Parathyroid adenoma (tissue), 2 donors: ENCODE results near the gene ZNF106.

Experiments
- H2AFZ ChIP-seq: fragments of 300-600 bp; sonication (generic); one replicate; pipeline ENCODE4 v1.7.0; 2017; ENCODE audit warnings: antibody characterized with exemption, mild to moderate bottlenecking
- H3K27ac ChIP-seq: fragments of 300-600 bp; sonication (generic); one replicate; pipeline ENCODE4 v1.7.0; 2017
- H3K27me3 ChIP-seq: fragments of 300-600 bp; sonication (generic); one replicate; pipeline ENCODE4 v1.7.0; 2017; ENCODE audit warnings: low read length; ENCODE audit not compliant: control insufficient read depth, insufficient read depth
- H3K36me3 ChIP-seq: fragments of 300-600 bp; sonication (generic); one replicate; pipeline ENCODE4 v1.7.0; 2017; ENCODE audit warnings: low read length; ENCODE audit not compliant: control insufficient read depth, insufficient read depth
- H3K4me1 ChIP-seq: fragments of 300-600 bp; sonication (generic); one replicate; pipeline ENCODE4 v1.7.0; 2017; ENCODE audit warnings: control low read depth
- H3K4me2 ChIP-seq: fragments of 300-600 bp; sonication (generic); one replicate; pipeline ENCODE4 v1.7.0; 2017; ENCODE audit warnings: low read length
- H3K4me3 ChIP-seq: fragments of 300-600 bp; sonication (generic); one replicate; pipeline ENCODE4 v1.7.0; 2017; ENCODE audit warnings: low read depth, low read length
- H3K79me2 ChIP-seq: fragments of 300-600 bp; sonication (generic); one replicate; pipeline ENCODE4 v1.7.0; 2017; ENCODE audit warnings: control low read depth
- H3K9ac ChIP-seq: fragments of 300-600 bp; sonication (generic); one replicate; pipeline ENCODE4 v1.7.0; 2017; ENCODE audit warnings: mild to moderate bottlenecking
- H3K9me3 ChIP-seq: fragments of 300-600 bp; sonication (generic); one replicate; pipeline ENCODE4 v1.7.0; 2017; ENCODE audit warnings: low read length; ENCODE audit not compliant: control insufficient read depth
- CTCF ChIP-seq: fragments of 300-600 bp; sonication (generic); IDR thresholded peaks from one replicate; pipeline ENCODE4 v1.7.0; 2017; ENCODE audit warnings: antibody characterized with exemption, mild to moderate bottlenecking
- donor health status: primary hyperparathyroidism.

ZNF106 gene

GRCh38 chr15:42444415-42445063 is 46.4 kb downstream of the ZNF106 start:
- Histone ChIP-seq H3K36me3 (no peaks in the 10 kb centered on the region), H2AFZ (no peak overlapping the region), H3K27ac (no peak overlapping the region), H3K4me3 (no peak overlapping the region), H3K4me2 (no peak overlapping the region), H3K9me3 (no peaks in the 10 kb centered on the region), H3K9ac (no peak overlapping the region), H3K27me3 (no peaks in the 10 kb centered on the region), H3K4me1 (no peaks in the 10 kb centered on the region), H3K79me2 (no peaks in the 10 kb centered on the region)
- TF ChIP-seq CTCF, result no peak

- no peak for TF ChIP-seq CTCF
- Histone ChIP-seq H3K36me3 (no peaks in the 10 kb centered on the region), H3K4me3 (no peak overlapping the region), H3K4me1 (no peaks in the 10 kb centered on the region), H3K79me2 (no peaks in the 10 kb centered on the region), H3K27me3 (no peaks in the 10 kb centered on the region), H3K9ac (no peak overlapping the region), H2AFZ (no peak overlapping the region), H3K9me3 (no peaks in the 10 kb centered on the region), H3K4me2 (no peak overlapping the region), H3K27ac (no peak overlapping the region)
Observed at GRCh38 chr15:42427429-42428223, 63.3 kb downstream of the ZNF106 start.

- no peak overlapping the region for H3K9ac ChIP-seq
- H3K9me3 ChIP-seq, result no peaks in the 10 kb centered on the region
- no peak overlapping the region for H3K4me3 ChIP-seq
- no peak overlapping the region for H3K27ac ChIP-seq
- H3K79me2 ChIP-seq, result no peaks in the 10 kb centered on the region
- no peaks in the 10 kb centered on the region for H3K4me1 ChIP-seq
- no peak overlapping the region for H2AFZ ChIP-seq
- no peak for TF ChIP-seq CTCF
- no peaks in the 10 kb centered on the region for H3K27me3 ChIP-seq
- H3K36me3 ChIP-seq, result no peaks in the 10 kb centered on the region
- no peak overlapping the region for H3K4me2 ChIP-seq
Observed at GRCh38 chr15:42421376-42421775, 69.6 kb downstream of the ZNF106 start.

- Histone ChIP-seq H3K4me2 (no peak overlapping the region), H3K27me3 (no peaks in the 10 kb centered on the region)
Observed at GRCh38 chr15:42419369-42419768, 71.6 kb downstream of the ZNF106 start.

More at GRCh38 chr15:42419369-42419768, 71.6 kb downstream of the ZNF106 start:
- Histone ChIP-seq H3K27ac (no peak overlapping the region), H3K9ac (no peak overlapping the region), H3K9me3 (no peaks in the 10 kb centered on the region), H3K4me3 (no peak overlapping the region), H3K4me1 (no peaks in the 10 kb centered on the region), H3K79me2 (no peaks in the 10 kb centered on the region), H2AFZ (no peak overlapping the region), H3K36me3 (no peaks in the 10 kb centered on the region)
- TF ChIP-seq CTCF, result no peak
